Cardiac fibroblast (primary cell): ENCODE measurements around the gene GRIN2C.
A peak's percentile ranks its signal among the peaks of the same experiment; 100 is the strongest.

Experiments used
- DNase-seq, 2 donors: peaks; one replicate each; pipeline versions ENCODE4 v3.0.0 to v3.0.0-alpha.2; 2010; ENCODE audit warnings: low read depth in 2 of 2
- H3K4me3 ChIP-seq, 2 donors: replicated peaks in 1 of 2; 1 replicate in 1 of 2; 2 replicates in 1 of 2; pipeline ENCODE4 v1.5.1; 2011; ENCODE audit warnings: low read depth in 2 of 2, low read length in 2 of 2, mild to moderate bottlenecking in 2 of 2, moderate library complexity in 1 of 2
- CTCF ChIP-seq: IDR thresholded peaks from one replicate; pipeline ENCODE4 v1.5.1; 2011; ENCODE audit warnings: low read depth, mild to moderate bottlenecking, low read length, inconsistent platforms

Gene GRIN2C

GRCh38 chr17:74879308-74879707 lies 19.6 kb upstream of the GRIN2C start:
- DNase-seq: no peak
- no peak overlapping the region for H3K4me3 ChIP-seq
- no peak for TF ChIP-seq CTCF

GRCh38 chr17:74878658-74879057 lies 19.0 kb upstream of the GRIN2C start:
- H3K4me3 ChIP-seq: no peak overlapping the region

GRCh38 chr17:74877592-74878548 lies 18.2 kb upstream of the GRIN2C start:
- DNase-seq: peak; percentile 55 to 71
- TF ChIP-seq CTCF: no peak

More at GRCh38 chr17:74878658-74879057, 19.0 kb upstream of the GRIN2C start:
- no peak for TF ChIP-seq CTCF
- DNase-seq: no peak

GRCh38 chr17:74875977-74876593 lies 16.4 kb upstream of the GRIN2C start:
- no peak overlapping the region for H3K4me3 ChIP-seq
- no peak for TF ChIP-seq CTCF
- DNase-seq: no peak

More at GRCh38 chr17:74877592-74878548, 18.2 kb upstream of the GRIN2C start:
- H3K4me3 ChIP-seq: no peak overlapping the region

GRCh38 chr17:74875155-74875976 lies 15.7 kb upstream of the GRIN2C start:
- no peak for TF ChIP-seq CTCF
- no peak overlapping the region for H3K4me3 ChIP-seq
- no peak for DNase-seq

- no peak overlapping the region for H3K4me3 ChIP-seq
- no peak for TF ChIP-seq CTCF
- no peak for DNase-seq
Observed at GRCh38 chr17:74874615-74875037, 14.9 kb upstream of the GRIN2C start.
